Neutrophil (primary cell): Measurements from ENCODE around the gene TK1.

Experiments used
- H3K27ac ChIP-seq: fragments of 200-600 bp; sonication (generic); 2 replicates; pipeline ENCODE4 v1.5.1; 2016; ENCODE audit warnings: mild to moderate bottlenecking, moderate library complexity
- H3K27me3 ChIP-seq: fragments of 200-600 bp; sonication (generic); 2 replicates; pipeline ENCODE4 v1.6.0; 2016; ENCODE audit warnings: mild to moderate bottlenecking
- H3K36me3 ChIP-seq: fragments of 200-600 bp; sonication (generic); 2 replicates; pipeline ENCODE4 v1.5.1; 2017
- H3K4me1 ChIP-seq, 2 experiments: fragments of 200-600 bp in 1 of 2; sonication (generic) in 1 of 2; 1 replicate in 1 of 2; 2 replicates in 1 of 2; pipeline versions ENCODE4 v1.5.1 to v1.6.1; 2013 to 2016; ENCODE audit warnings: low read depth in 1 of 2, low read length in 1 of 2, mild to moderate bottlenecking in 1 of 2, moderate library complexity in 1 of 2; ENCODE audit not compliant: control insufficient read depth in 1 of 2, insufficient read depth in 1 of 2
- H3K4me3 ChIP-seq, 2 experiments: fragments of 200-600 bp in 1 of 2; sonication (generic) in 1 of 2; 1 replicate in 1 of 2; 2 replicates in 1 of 2; pipeline ENCODE4 v1.5.1; 2013 to 2016; ENCODE audit warnings: low read depth in 1 of 2, low read length in 1 of 2, mild to moderate bottlenecking in 1 of 2, moderate library complexity in 1 of 2
- H3K9me3 ChIP-seq: fragments of 200-600 bp; sonication (generic); 2 replicates; pipeline ENCODE4 v1.5.1; 2016
- TF ChIP-seq, protein P1 (sequence below): fragments of 200-600 bp; sonication (generic); IDR thresholded peaks from 2 replicates; pipeline ENCODE4 v1.5.1; 2016; ENCODE audit warnings: antibody characterized with exemption

TK1 gene

DNA sequence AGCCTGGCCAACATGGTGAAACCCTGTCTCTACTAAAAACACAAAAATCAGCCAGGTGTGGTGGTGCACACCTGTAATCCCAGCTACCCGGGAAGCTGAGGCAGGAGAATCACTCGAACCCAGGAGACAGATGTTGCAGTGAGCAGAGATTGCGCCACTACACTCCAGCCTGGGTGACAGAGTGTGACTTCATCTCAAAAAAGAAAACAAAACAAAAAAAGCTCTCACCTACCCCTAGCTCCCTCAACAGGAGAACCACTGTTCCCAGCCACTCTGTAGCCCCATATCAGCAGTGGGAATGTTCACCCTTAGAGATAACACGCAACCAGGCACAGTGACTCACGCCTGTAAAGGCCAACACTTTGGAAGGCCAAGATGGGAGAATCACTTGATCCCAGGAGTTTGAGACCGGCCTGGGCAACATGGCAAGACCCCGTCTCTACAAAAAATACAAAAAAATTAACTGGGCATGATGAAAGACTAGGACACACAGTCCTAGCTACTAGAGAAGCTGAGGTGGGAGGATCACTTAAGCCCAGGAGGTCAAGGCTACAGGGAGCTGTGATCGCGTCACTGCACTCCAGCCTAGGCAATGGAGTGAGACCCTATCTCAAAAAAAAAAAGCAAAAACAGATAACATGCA is 50.9 kb downstream of the TK1 start:
- Histone ChIP-seq H3K27me3 (no peaks in the 10 kb centered on the region), H3K4me3 (no peak overlapping the region), H3K9me3 (no peaks in the 10 kb centered on the region), H3K36me3 (peaks cover 58% of the 10 kb centered on the region), H3K4me1 (peaks cover 93 to 98% of the 10 kb centered on the region in 2 experiments), H3K27ac (peak overlapping the region; percentile 98)
- TF ChIP-seq, protein P1, sequence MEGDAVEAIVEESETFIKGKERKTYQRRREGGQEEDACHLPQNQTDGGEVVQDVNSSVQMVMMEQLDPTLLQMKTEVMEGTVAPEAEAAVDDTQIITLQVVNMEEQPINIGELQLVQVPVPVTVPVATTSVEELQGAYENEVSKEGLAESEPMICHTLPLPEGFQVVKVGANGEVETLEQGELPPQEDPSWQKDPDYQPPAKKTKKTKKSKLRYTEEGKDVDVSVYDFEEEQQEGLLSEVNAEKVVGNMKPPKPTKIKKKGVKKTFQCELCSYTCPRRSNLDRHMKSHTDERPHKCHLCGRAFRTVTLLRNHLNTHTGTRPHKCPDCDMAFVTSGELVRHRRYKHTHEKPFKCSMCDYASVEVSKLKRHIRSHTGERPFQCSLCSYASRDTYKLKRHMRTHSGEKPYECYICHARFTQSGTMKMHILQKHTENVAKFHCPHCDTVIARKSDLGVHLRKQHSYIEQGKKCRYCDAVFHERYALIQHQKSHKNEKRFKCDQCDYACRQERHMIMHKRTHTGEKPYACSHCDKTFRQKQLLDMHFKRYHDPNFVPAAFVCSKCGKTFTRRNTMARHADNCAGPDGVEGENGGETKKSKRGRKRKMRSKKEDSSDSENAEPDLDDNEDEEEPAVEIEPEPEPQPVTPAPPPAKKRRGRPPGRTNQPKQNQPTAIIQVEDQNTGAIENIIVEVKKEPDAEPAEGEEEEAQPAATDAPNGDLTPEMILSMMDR, result no peak

DNA sequence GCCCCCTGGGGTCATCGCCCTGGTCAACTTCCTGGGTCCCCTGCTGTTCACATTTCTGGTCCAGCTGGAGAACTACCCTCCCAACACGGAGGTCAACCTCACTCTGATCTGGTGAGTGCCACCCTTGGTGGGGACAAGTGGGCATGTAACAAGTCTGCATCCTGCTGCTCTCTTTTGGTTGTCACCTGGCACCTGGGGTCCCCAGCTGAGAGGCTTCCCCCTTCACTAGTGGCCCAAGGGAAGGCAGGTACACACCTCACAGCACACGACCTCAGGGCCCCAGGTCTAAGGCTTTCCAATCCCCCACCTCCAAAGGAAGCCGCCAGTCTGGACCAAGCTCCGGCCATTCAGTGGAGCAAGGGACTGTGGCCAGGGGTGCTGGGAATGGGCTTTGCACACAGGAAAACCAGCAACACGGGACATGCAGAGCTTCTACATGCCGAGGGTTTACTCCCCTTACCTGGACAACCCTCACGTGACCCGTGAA is 51.9 kb downstream of the TK1 start:
- Histone ChIP-seq H3K4me1 (peaks cover 95 to 96% of the 10 kb centered on the region in 2 experiments), H3K36me3 (peaks cover 54% of the 10 kb centered on the region), H3K27ac (peak overlapping the region; percentile 98), H3K27me3 (no peaks in the 10 kb centered on the region), H3K9me3 (no peaks in the 10 kb centered on the region), H3K4me3 (peak overlapping the region in 1 of 2 experiments; percentile 87)
- TF ChIP-seq, protein P1, result no peak

DNA sequence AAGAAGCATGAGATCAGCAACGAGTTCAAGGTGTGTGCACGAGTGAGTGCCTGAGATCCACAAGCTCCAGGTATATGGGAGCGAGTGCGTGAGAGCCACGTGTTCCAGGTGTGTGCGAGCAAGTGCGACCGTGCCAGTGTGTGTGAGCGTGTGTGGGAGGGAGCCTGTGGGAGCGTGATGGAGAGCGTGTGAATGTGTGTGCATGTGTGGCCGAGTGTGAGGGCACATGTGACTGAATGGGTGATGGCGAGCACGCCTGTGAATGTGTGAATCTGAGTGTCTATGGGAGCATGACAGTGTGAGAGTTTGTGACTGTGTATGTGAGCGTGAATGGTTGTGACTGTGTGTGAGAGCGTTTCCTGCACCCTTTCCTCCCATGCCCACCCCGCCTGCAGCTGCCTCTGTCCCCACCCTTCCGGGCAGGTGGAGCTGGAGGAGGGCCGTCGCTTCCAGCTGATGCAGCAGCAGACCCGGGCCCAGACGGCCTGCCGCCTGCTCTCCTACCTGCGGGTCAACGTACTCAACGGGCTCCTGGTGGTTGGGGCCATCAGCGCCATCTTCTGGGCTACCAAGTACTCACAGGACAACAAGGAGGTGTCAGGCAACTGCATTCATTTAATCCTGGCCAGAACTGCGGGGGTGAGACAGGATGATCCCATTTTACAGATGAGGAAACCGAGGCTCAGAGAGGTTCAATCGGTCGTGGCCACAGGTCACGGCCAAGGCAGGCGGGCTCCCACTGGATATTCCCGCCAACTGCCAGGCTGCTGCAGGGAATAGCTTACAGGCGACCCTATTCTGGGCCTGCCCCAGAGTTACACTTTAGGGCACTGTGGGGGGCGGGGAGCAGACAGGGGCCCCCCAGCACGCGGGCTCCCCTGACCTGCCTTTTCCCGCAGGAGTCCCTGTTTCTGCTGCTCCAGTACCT is 52.6 kb downstream of the TK1 start:
- Histone ChIP-seq H3K4me3 (peak overlapping the region; percentile 4 to 87), H3K36me3 (peaks cover 54% of the 10 kb centered on the region), H3K27me3 (no peaks in the 10 kb centered on the region)

DNA sequence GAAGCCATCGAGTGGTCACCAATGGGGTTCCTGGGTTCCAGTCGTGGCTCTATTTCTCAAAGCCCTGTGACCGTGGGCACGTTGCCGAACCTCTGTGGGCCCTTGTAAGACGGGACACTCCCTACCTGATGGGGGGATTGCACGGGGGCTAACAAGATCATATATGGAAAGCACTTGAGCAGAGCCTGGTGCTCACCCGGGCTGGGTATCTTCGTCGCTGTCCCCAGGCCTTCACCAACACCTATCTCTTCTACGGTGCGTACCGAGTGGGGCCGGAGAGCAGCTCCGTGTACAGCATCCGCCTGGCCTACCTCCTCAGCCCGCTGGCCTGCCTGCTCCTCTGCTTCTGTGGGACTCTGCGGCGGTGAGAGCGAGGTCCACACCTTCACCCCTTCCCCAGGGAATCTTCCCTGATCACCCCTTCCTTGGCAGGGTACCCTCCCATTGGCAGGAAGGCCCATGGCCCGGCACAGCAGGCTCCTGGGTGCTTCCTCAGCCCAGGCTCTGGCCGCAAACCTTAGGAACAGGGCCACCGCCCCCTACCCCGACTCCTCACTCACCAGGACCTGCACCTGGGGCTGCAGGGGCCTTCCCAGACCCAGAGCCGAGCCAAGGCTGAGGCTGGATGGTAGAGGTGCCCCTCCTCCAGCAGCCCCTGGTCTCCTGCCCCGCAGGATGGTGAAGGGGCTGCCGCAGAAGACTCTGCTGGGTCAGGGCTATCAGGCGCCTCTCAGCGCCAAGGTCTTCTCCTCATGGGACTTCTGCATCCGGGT is 53.5 kb downstream of the TK1 start:
- H3K27me3 ChIP-seq, result no peaks in the 10 kb centered on the region
- H3K9me3 ChIP-seq, result no peaks in the 10 kb centered on the region
- peaks cover 92 to 94% of the 10 kb centered on the region in 2 experiments for H3K4me1 ChIP-seq
- TF ChIP-seq, protein P1, result no peak
- peak overlapping the region; percentile 98 for H3K27ac ChIP-seq
- peak overlapping the region; percentile 80 to 87 for H3K4me3 ChIP-seq
- peaks cover 47% of the 10 kb centered on the region for H3K36me3 ChIP-seq

More for the DNA sequence above, 52.6 kb downstream of the TK1 start:
- Histone ChIP-seq H3K27ac (peak overlapping the region; percentile 98), H3K4me1 (peaks cover 95 to 96% of the 10 kb centered on the region in 2 experiments), H3K9me3 (no peaks in the 10 kb centered on the region)
- TF ChIP-seq, protein P1, result peak; percentile 86

DNA sequence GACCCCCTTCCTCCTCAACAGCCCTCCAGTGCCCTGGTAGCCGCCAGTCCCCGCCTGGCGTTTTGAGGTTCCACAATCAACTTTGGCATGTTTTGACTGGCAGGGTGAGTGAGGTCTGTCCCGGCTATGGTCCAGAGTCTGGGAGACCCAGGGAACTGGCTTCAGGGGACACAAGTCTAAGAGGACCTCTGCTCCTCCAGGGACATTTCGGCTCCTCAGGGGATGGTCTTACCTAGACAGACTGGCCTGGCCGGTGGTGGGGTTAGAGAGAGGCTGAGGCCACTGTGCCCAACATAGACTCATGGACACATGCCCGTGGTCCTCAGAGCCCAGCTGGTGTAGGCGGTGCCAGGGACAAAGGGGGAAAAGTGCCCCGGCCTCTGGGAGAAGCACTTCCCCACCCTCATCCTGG is 54.1 kb downstream of the TK1 start:
- peak overlapping the region; percentile 80 to 87 for H3K4me3 ChIP-seq
- no peaks in the 10 kb centered on the region for H3K9me3 ChIP-seq
- peak overlapping the region; percentile 98 for H3K27ac ChIP-seq
- peaks cover 44% of the 10 kb centered on the region for H3K36me3 ChIP-seq
- TF ChIP-seq, protein P1, result no peak
- no peaks in the 10 kb centered on the region for H3K27me3 ChIP-seq
- H3K4me1 ChIP-seq, result peaks cover 87 to 92% of the 10 kb centered on the region in 2 experiments
